Measurements from ENCODE around the gene ANK2. TPM values are rescaled to one million over a fixed set of nuclear protein-coding genes. Genes with fewer than 3 reads are reported as not detected.
"Not testable (repeated sequence)": the region's sequence is repeated elsewhere in the genome, so short reads cannot be mapped to it uniquely, and the experiment has no call there.

ANK2 gene
- total RNA-seq, 2 experiments from 2014 or later: 2.7 to 3.0 TPM

GRCh38 chr4:113212613-113213012 is 163.2 kb downstream of the ANK2 start:
- Mint-ChIP-seq H3K9me3 (no peaks in the 10 kb centered on the region), H3K36me3 (ENCODE audit: low read depth) (no peaks in the 10 kb centered on the region), H3K4me3 (no peak overlapping the region), H3K27ac (no peak overlapping the region), H3K27me3 (ENCODE audit: low read depth) (peaks cover 4% of the 10 kb centered on the region), H3K4me1 (ENCODE audit: low read depth) (no peaks in the 10 kb centered on the region)
- intact Hi-C loops (cut with micrococcal nuclease): no loop called here
- no peak for DNase-seq
- CTCF ChIA-PET: no interaction called here

DNA sequence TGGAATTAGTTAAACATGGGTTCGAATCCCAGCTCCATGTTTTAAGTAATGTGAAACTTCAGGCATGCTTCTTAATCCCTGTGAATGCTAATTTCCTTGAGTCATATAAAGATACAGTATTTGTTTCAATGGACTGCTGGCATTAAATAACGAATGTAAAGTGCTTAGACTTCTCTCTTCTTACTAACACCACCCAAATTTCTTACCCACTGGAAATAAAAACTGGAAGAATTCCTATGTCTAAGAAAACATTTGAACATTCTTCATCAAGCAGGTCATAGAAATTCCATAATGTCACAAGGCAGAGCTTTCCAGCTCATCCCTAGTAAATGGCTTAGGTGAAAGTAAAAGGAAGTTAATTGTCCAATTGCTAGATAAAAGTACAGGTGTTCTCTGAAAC is 172.5 kb downstream of the ANK2 start:
- Mint-ChIP-seq H3K4me1 (ENCODE audit: low read depth) (no peaks in the 10 kb centered on the region), H3K9me3 (no peaks in the 10 kb centered on the region)

DNA sequence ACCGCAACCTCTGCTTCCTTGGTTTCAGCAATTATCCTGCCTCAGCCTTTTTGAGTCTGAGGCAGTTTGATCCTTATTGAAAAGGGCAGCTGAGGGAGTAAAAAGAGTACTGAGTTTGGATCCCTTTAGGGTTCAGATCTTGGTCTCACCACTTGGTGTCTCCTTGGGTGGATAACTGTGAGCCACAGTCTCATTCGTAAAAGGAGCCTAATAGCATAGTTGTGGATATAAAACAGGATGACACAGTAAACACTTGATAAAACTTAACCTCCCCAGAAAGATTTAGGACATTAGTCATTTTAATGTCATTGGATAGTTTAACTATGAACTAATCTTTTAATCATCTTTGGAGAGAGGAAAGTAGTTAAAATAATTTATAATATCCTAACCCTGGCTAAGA is 173.0 kb downstream of the ANK2 start:
- intact Hi-C loops (cut with micrococcal nuclease): no loop called here
- Mint-ChIP-seq H3K27me3 (ENCODE audit: low read depth) (no peaks in the 10 kb centered on the region), H3K27ac (no peak overlapping the region), H3K9me3 (no peaks in the 10 kb centered on the region), H3K36me3 (ENCODE audit: low read depth) (no peaks in the 10 kb centered on the region), H3K4me1 (ENCODE audit: low read depth) (no peaks in the 10 kb centered on the region), H3K4me3 (no peak overlapping the region)
- no peak for DNase-seq
- CTCF ChIA-PET: no interaction called here

More for the DNA sequence above, 172.5 kb downstream of the ANK2 start:
- no peaks in the 10 kb centered on the region for H3K27me3 Mint-ChIP-seq (ENCODE audit: low read depth)
- CTCF ChIA-PET: interaction anchor here (0.6 kb wide), 1 partner anchor 1307 kb away, joined by 5 read pairs; no protein-coding TSS in a partner anchor
- no peak overlapping the region for H3K4me3 Mint-ChIP-seq
- DNase-seq: no peak
- no peaks in the 10 kb centered on the region for H3K36me3 Mint-ChIP-seq (ENCODE audit: low read depth)
- intact Hi-C loops (cut with micrococcal nuclease): no loop called here
- no peak overlapping the region for H3K27ac Mint-ChIP-seq

- H3K36me3 Mint-ChIP-seq (ENCODE audit: low read depth): no peaks in the 10 kb centered on the region
- H3K4me1 Mint-ChIP-seq (ENCODE audit: low read depth): no peaks in the 10 kb centered on the region
- no peak overlapping the region for H3K4me3 Mint-ChIP-seq
- H3K27me3 Mint-ChIP-seq (ENCODE audit: low read depth): no peaks in the 10 kb centered on the region
- intact Hi-C loops (cut with micrococcal nuclease): no loop called here
- H3K9me3 Mint-ChIP-seq: no peaks in the 10 kb centered on the region
- DNase-seq: no peak
- no peak overlapping the region for H3K27ac Mint-ChIP-seq
- CTCF ChIA-PET: no interaction called here
Observed at GRCh38 chr4:113223001-113223400, 173.5 kb downstream of the ANK2 start.

GRCh38 chr4:113232194-113232593 is 182.7 kb downstream of the ANK2 start:
- intact Hi-C loops (cut with micrococcal nuclease): no loop called here
- Mint-ChIP-seq H3K27ac (no peak overlapping the region), H3K9me3 (no peaks in the 10 kb centered on the region), H3K4me1 (ENCODE audit: low read depth) (no peaks in the 10 kb centered on the region), H3K36me3 (ENCODE audit: low read depth) (no peaks in the 10 kb centered on the region), H3K4me3 (no peak overlapping the region), H3K27me3 (ENCODE audit: low read depth) (no peaks in the 10 kb centered on the region)
- DNase-seq: no peak
- CTCF ChIA-PET: no interaction called here

DNA sequence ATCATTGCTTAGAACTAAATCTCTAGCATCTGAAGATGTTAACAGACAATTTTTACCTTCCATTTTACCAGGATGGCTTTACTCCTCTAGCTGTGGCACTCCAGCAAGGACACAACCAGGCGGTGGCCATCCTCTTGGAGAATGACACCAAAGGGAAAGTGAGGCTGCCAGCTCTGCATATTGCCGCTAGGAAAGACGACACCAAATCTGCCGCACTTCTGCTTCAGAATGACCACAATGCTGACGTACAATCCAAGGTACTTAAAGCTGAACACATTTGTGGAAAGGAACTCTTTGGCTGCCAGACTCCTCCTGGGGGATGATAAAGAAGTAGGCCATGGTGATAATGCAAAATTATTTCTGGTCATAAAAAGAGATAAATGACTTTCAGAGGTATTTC is 187.5 kb downstream of the ANK2 start:
- no peaks in the 10 kb centered on the region for H3K4me1 Mint-ChIP-seq (ENCODE audit: low read depth)
- DNase-seq: no peak
- CTCF ChIA-PET: no interaction called here
- no peaks in the 10 kb centered on the region for H3K9me3 Mint-ChIP-seq
- H3K27me3 Mint-ChIP-seq (ENCODE audit: low read depth): peaks cover 2% of the 10 kb centered on the region
- no peaks in the 10 kb centered on the region for H3K36me3 Mint-ChIP-seq (ENCODE audit: low read depth)
- H3K4me3 Mint-ChIP-seq: no peak overlapping the region
- intact Hi-C loops (cut with micrococcal nuclease): no loop called here
- no peak overlapping the region for H3K27ac Mint-ChIP-seq

DNA sequence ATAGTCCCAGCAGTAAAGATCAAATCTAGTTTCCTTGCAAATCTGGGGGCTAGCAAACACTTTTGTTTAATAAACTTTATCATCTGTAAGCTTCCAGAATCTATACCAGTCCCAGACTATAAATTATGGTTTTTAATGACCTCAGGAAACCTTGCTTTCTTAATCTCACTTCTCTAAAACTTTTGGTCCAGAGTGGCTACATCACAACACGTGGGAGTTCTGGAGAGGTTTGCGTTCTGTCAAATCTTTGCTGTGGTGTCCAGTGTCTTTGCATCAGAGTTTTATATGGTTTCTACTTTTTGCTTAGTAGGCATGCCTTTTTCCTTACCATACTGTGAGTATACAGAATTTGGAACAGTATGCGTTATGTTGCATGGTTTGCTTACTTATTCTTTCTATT is 193.9 kb downstream of the ANK2 start:
- CTCF ChIA-PET: no interaction called here
- H3K27me3 Mint-ChIP-seq (ENCODE audit: low read depth): peaks cover 13% of the 10 kb centered on the region
- no peaks in the 10 kb centered on the region for H3K9me3 Mint-ChIP-seq
- no peaks in the 10 kb centered on the region for H3K36me3 Mint-ChIP-seq (ENCODE audit: low read depth)
- DNase-seq: no peak
- no peak overlapping the region for H3K27ac Mint-ChIP-seq
- intact Hi-C loops (cut with micrococcal nuclease): no loop called here
- H3K4me3 Mint-ChIP-seq: no peak overlapping the region
- no peaks in the 10 kb centered on the region for H3K4me1 Mint-ChIP-seq (ENCODE audit: low read depth)

DNA sequence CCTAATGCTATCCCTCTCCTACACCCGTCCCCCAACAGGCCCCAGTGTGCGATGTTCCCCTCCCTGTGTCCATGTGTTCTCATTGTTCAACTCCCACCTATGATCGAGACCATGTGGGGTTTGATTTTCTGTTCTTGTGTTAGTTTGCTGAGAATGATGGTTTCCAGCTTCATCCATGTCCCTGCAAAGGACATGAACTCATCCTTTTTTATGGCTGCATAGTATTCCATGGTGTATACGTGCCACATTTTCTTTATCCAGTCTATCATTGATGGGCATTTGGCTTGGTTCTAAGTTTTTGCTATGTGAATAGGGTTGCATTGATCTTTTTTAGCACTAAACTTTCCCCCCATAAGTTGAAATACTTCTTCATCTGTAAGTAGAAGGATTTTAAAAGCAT is 195.3 kb downstream of the ANK2 start:
- H3K4me1 Mint-ChIP-seq (ENCODE audit: low read depth); CTCF ChIA-PET: not testable (repeated sequence)
- H3K27me3 Mint-ChIP-seq (ENCODE audit: low read depth): peaks cover 14% of the 10 kb centered on the region

DNA sequence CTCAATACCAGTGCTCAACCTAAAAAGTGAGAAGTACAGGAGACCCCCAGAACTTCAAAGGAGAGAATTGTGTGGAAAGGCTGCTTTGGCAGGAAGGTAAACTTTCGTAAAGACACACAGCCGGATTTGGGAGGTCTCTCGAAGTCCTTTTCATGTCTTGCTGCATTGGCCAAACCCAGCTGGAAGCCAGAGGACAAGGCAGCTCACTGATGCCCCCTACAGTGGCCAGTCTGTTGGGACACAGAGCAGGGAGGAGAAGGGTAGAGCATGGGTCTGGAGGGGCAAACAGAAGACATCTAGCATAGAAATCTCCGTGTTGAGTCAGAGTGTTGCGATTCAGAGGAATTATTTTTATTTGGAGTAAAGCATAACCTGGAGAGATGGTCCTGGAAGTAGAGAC is 198.9 kb downstream of the ANK2 start:
- no peaks in the 10 kb centered on the region for H3K36me3 Mint-ChIP-seq (ENCODE audit: low read depth)
- CTCF ChIA-PET: no interaction called here
- intact Hi-C loops (cut with micrococcal nuclease): no loop called here
- H3K4me1 Mint-ChIP-seq (ENCODE audit: low read depth): no peaks in the 10 kb centered on the region
- H3K4me3 Mint-ChIP-seq: no peak overlapping the region
- peaks cover 10% of the 10 kb centered on the region for H3K27me3 Mint-ChIP-seq (ENCODE audit: low read depth)
- no peak overlapping the region for H3K27ac Mint-ChIP-seq
- no peaks in the 10 kb centered on the region for H3K9me3 Mint-ChIP-seq
- DNase-seq: no peak

More for the DNA sequence above, 195.3 kb downstream of the ANK2 start:
- H3K36me3 Mint-ChIP-seq (ENCODE audit: low read depth); H3K4me3 Mint-ChIP-seq; intact Hi-C loops (cut with micrococcal nuclease); H3K9me3 Mint-ChIP-seq; DNase-seq; H3K27ac Mint-ChIP-seq: not testable (repeated sequence)

DNA sequence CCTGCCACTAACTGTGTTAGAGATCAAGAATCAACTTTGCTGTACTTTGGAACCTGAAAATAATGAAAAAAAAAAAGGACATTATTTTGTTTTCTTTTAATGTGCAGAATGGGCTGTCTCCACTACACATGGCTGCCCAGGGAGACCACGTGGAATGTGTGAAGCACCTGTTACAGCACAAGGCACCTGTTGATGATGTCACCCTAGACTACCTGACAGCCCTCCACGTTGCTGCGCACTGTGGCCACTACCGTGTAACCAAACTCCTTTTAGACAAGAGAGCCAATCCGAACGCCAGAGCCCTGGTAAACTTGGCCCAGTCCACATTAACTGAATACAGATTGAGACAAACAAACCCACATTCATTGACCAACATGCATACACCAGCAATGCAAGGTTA is 206.2 kb downstream of the ANK2 start:
- CTCF ChIA-PET: no interaction called here
- Mint-ChIP-seq H3K27ac (no peak overlapping the region), H3K4me1 (ENCODE audit: low read depth) (no peaks in the 10 kb centered on the region), H3K4me3 (no peak overlapping the region), H3K27me3 (ENCODE audit: low read depth) (no peaks in the 10 kb centered on the region), H3K9me3 (no peaks in the 10 kb centered on the region), H3K36me3 (ENCODE audit: low read depth) (no peaks in the 10 kb centered on the region)
- intact Hi-C loops (cut with micrococcal nuclease): no loop called here
- DNase-seq: no peak

DNA sequence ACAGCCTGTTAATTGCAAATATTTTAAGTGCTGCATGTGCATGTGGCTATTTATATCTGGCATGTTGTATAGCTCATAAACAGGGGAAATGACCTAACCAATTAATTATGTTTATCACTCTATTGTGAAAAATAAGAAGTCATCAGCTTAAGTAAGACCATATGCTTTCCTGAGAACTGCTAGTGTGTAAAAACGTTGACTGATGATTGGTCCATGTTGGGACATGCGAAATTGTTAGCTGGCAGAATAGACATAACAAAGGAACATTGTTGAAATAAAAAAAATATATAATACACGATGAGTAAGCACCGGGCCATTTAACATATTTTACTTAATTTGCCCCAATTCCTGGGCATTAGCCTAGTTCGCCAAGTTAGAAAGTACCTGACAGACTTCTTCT is 207.5 kb downstream of the ANK2 start:
- Mint-ChIP-seq H3K4me3 (no peak overlapping the region), H3K27me3 (ENCODE audit: low read depth) (no peaks in the 10 kb centered on the region), H3K27ac (no peak overlapping the region), H3K36me3 (ENCODE audit: low read depth) (no peaks in the 10 kb centered on the region), H3K4me1 (ENCODE audit: low read depth) (no peaks in the 10 kb centered on the region), H3K9me3 (no peaks in the 10 kb centered on the region)
- CTCF ChIA-PET: interaction anchor here (0.9 kb wide), 1 partner anchor 21 kb away, joined by 3 read pairs; no protein-coding TSS in a partner anchor
- DNase-seq: no peak
- intact Hi-C loops (cut with micrococcal nuclease): no loop called here

DNA sequence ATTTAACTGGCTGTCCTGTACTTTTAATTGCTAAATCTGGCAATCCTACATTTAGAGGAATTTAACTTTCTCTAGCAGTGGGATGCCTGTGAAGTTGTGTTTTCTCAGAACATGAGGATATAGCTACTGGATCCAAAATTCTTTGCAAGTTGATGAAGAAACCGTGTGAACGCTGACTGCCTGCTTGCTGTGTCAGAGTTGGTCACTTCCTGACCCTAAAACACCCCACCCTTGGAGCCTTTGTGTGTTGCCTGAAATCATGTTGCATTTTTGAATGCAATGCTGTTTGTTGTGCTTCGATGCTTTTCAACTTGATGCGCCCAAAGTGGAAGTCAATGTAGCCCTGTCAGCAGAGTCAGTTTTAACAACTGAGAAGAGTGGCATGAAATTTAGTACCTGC is 211.2 kb downstream of the ANK2 start:
- Mint-ChIP-seq H3K27ac (no peak overlapping the region), H3K4me1 (ENCODE audit: low read depth) (no peaks in the 10 kb centered on the region), H3K4me3 (no peak overlapping the region), H3K36me3 (ENCODE audit: low read depth) (no peaks in the 10 kb centered on the region), H3K27me3 (ENCODE audit: low read depth) (no peaks in the 10 kb centered on the region), H3K9me3 (no peaks in the 10 kb centered on the region)
- CTCF ChIA-PET: no interaction called here
- DNase-seq: no peak
- intact Hi-C loops (cut with micrococcal nuclease): no loop called here

DNA sequence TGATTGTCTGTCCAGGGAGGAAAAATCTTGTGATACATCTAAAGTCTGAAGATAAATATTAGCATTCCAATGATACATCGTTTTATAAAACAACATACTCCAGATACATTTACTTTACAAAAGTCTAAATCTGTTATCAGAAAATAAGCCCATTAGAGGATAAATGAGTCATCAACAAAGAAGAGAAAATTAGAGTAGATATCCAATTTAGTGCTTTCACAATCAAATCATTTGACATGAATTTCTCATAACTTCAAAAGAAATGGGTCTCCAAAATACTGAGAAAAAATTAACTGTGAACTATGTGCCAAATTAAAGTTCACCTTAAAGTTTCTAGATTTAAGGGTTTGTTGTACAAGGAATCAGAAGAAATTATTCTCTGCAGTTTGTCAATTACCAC is 213.8 kb downstream of the ANK2 start:
- H3K9me3 Mint-ChIP-seq: peaks cover 4% of the 10 kb centered on the region
- H3K36me3 Mint-ChIP-seq (ENCODE audit: low read depth): no peaks in the 10 kb centered on the region
- DNase-seq: no peak
- CTCF ChIA-PET: no interaction called here
- no peaks in the 10 kb centered on the region for H3K4me1 Mint-ChIP-seq (ENCODE audit: low read depth)
- no peaks in the 10 kb centered on the region for H3K27me3 Mint-ChIP-seq (ENCODE audit: low read depth)
- intact Hi-C loops (cut with micrococcal nuclease): no loop called here
- no peak overlapping the region for H3K27ac Mint-ChIP-seq
- no peak overlapping the region for H3K4me3 Mint-ChIP-seq
